GM12892 (cell line): Measurements from ENCODE around the gene FAM53A.

ENCODE experiments used
- POLR2A ChIP-seq: IDR thresholded peaks from 2 replicates; pipeline ENCODE4 v1.6.1; 2011; ENCODE audit warnings: low read depth, low read length, control low read depth
- POLR2AphosphoS5 ChIP-seq: IDR thresholded peaks from 2 replicates; pipeline ENCODE4 v1.6.1; 2011; ENCODE audit warnings: low read depth, low read length, control low read depth

- TF ChIP-seq POLR2A = no peak
- TF ChIP-seq POLR2AphosphoS5 = no peak
Measured at GRCh38 chr4:1637580-1638271, 46.4 kb downstream of the FAM53A start.
